Right renal cortex interstitium (tissue), 3 donors: Measurements from ENCODE around the gene FLYWCH2. TPM values are rescaled to one million over a fixed set of nuclear protein-coding genes. Genes with fewer than 3 reads are reported as not detected.

ENCODE experiments used
- DNase-seq, 3 donors: peaks; one replicate each; pipeline ENCODE4 v3.0.0-alpha.2; 2013; ENCODE audit warnings: low read depth in 3 of 3, low spot score in 2 of 3
- polyA plus RNA-seq, 3 donors: library from polyadenylated mRNA; unstranded; fragments of 120-200 nt; gene quantifications; one replicate each; pipeline ENCODE4 v1.2.1, GENCODE V29; 2013; ENCODE audit not compliant: insufficient read length in 3 of 3

Gene FLYWCH2
- polyA plus RNA-seq, 3 donors, result 18.8 to 20.7 (median 19.4) TPM

- DNase-seq, result no peak
Observed at GRCh38 chr16:2852731-2853507, 30.1 kb upstream of the FLYWCH2 start.

DNA sequence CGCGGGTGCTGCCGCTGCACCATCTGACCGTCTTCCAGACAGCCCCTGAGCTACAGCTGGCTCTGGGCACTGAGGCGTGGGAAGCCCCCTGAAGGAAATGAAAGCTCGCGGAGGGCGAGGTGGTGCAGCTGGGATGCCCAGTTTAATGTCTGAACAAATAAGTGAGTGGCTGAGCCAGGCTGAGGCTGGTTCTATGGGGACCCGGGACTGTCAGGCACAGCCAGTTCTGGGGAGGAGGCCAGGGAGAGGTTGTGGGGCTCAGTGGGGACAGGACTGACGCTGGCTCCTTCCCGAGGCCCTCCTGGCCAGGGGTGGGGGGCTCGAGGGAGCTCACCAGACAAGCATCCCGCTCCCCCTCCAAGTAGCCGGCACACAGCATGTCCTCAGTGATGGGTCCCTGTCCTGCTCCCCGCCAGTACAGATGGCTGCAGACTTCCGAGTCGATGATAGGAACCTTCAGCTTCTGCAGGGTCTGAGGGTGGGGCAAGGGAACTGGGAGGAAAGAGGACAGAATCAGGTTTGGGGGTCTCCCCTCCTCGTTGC lies 29.4 kb upstream of the FLYWCH2 start:
- no peak for DNase-seq

- DNase-seq, result no peak
Observed at GRCh38 chr16:2854700-2855309, 28.2 kb upstream of the FLYWCH2 start.

DNA sequence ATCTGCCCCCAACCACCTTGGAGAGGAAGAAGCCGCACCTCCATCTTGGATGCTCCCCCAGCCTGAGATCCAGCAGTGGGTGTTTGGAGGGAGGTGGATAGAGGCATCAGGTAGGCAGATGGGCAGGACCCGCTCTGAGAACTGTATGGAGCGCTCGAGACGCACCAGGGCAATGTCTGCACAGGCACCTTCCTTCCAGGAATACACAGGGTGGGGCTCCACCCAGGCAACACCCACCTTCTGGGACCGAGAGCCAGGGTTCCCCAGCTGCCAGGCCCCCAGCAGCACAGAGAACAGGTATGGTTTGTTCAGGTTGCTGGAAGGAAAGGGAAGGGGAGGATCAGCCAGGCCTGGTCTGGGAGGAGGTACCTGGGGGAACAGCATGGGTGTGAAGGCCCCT lies 27.5 kb upstream of the FLYWCH2 start:
- no peak for DNase-seq

DNA sequence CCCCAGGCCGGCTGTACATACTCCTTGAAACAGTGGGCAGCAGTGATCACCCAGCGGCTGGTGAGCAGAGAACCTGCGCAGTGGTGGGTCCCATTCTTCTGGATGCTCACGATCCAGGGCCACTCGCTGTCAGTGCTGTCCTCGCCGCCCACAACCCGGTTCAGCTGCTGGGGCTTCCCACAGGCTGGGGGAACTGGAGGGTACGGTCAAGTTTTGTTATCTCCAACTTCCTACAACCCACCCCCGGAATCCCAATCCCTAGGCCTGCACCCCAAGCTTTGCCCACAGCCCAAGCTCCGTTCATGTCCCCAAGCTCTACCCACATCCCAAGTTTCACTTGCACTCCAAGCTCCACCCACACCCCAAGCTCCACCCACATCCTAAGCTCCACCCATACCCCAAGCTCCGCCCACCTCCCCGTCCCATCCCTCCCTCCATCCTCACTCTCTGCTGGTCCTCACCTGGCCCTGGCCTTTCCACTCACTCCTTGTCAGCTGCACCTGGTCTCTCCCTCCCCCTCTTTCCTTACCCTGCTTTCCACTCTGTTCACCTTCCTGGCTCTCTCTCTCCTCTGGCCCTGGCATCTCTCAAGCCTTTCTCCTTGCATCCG lies 26.8 kb upstream of the FLYWCH2 start:
- no peak for DNase-seq

GRCh38 chr16:2856686-2857450 lies 26.1 kb upstream of the FLYWCH2 start:
- DNase-seq, result no peak

DNA sequence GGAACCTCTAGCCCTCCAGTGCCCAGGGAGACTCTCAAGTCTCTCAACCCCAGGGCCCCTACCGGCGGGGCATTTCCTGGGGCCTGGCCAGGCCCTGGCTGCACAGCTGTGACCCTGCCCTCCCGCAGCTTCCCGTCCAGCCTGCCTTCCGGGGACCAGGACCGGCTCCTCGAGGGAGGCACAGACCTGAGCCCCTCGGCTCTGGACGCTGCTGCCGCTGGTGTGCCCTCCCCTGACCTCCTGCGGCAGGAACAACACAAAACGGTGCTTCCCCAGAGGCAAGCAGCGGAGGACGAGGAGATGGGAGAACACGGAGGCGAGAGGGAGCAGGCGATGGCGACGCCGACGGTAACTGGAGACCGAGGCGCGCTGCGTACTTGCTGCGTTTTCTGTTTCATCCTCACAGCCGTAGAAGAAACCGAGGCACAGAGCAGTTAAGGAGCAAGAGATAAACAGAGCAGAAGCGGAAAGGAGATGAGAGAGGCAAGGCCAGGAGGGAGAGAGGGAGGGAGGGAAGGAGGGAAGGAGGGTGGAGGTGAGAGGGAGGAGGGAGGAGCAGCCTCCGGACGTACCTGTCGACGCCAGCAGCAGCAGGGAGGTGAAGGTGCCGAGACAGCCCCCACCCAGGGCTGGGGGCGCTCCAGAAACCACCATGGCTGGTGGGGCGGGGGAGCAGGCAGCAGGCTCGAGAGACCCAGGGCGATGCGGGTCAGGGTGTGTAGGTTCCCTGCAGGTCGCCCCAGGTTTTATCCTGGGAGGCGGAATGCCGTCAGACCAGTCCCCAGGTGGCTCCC lies 25.4 kb upstream of the FLYWCH2 start, which contains the start of gene PRSS22:
Gene PRSS22, minus strand, starts transcription at position 720 of the 794 bp plus-strand sequence. Its CDS starts 66 bp downstream, at position 654.
- no peak for DNase-seq

GRCh38 chr16:2858245-2859025 lies 24.6 kb upstream of the FLYWCH2 start:
- peak in 1 of 3 donors; percentile 21 for DNase-seq

DNA sequence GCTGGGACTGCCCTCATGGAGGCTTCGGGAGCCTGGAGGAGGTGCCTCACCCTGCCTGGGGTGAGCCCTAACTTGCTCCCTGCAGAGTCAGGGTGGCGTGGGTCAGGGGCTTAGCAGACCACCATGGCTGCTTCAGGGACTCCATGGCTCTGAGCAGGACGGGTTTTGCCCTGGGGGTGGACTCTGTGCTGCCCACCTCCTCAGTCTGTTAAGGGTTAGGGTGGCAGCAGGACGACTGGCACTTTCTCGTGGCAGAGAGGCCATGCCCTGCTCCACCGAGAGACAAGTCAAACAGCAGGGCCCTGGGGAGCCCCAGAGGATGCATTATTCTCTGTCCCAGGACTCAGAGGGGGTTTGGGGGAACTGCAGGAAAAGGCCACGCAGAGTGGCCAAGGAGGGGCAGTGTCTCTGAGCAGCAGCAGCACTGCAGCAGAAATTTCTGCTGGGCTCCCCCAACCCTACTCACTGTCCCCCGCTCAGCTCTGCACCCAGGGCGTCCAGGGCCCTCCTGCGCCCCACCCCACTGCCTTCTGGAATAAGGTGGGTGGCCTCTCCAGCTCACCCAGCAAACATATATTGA lies 23.2 kb upstream of the FLYWCH2 start:
- no peak for DNase-seq

- DNase-seq, result no peak
Observed at GRCh38 chr16:2860826-2861567, 22.0 kb upstream of the FLYWCH2 start.

DNA sequence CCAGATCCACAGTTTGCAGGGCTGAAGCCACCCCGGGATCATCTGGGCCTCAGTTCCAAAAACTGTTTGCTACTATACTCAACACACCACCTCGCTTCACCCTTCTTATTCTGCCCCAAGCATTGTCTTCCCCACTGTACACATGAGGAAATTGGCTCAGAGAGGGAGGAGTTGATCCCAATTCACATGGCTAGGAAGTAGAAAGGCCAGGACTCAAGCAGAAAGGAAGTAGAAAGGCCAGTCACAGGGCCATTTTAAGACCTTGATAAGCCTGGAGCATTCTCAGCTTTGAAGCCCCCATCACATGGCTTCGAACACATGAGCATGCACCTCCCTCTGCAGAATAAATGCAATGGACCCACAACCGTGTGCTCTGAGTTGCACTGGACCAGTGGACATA lies 17.4 kb upstream of the FLYWCH2 start:
- no peak for DNase-seq

- no peak for DNase-seq
Observed at GRCh38 chr16:2866431-2866830, 16.6 kb upstream of the FLYWCH2 start.

- no peak for DNase-seq
Observed at GRCh38 chr16:2867661-2867986, 15.4 kb upstream of the FLYWCH2 start.

GRCh38 chr16:2867987-2868789 lies 14.8 kb upstream of the FLYWCH2 start:
- peak; percentile 82 to 88 (median 87) for DNase-seq

DNA sequence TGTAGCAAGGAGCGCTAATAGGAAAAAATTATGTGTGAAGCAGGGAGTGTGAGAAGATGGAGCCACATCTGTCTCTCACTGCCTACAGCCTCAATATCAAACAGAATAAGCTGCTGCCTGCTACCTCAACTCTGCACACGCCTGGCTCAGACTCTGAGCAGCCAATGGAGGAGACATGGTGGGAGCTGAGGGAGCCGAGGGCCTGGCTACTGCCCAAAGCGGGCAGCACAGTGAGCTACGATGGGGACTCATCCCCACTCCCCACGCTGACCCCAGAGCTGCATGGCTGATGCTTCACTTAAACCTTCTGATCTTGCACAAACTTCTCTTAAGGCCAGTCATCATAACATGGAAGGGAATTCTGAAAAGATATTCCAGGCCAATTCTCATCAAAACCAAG lies 11.1 kb upstream of the FLYWCH2 start:
- DNase-seq, result no peak

DNA sequence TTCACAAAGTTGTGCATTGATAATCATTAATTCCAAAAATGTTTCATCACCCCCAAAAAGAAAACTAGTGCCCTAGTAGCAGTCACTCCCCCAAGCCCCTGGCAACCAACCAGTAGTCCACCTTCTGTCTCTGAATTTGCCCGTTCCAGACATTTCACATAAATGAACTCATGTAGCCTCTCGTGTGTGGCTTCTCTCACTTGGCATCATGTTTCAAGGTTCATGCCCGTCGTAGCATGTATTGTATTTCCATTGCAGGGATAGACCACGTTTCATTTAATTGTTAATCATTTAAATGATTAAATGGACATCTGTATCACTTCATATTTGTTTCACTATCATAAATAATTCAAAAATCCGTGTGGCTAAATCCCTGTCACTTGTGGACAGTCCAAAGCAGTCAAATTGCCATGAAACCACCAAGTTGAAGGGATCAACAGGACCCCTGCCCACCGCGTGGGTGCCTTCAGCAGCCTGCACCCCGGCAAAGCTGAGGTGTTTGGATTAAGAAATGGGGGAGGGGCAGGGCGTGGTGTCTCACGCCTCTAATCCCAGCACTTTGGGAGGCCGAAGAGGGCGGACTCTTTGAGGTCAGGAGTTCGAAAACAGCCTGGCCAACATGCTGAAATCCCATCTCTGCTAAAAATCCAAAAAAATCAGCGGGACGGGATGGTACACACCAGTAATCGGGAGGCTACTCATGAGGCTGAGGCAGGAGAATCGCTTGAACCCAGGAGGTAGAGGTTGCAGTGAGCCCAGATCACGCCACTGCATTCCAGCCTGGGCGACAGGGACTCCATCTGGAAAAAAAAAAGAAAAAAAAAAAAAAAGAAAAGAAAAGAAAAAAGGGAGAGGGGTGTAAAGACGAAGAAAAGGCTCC lies 8.7 kb upstream of the FLYWCH2 start:
- no peak for DNase-seq
